Renal pelvis (tissue), 4 donors: Measurements from ENCODE around the gene NEB. TPM values are rescaled to one million over a fixed set of nuclear protein-coding genes. Genes with fewer than 3 reads are reported as not detected.
"Not testable (repeated sequence)": the region's sequence is repeated elsewhere in the genome, so short reads cannot be mapped to it uniquely, and the experiment has no call there.

Source experiments
- DNase-seq: peaks from one replicate; pipeline ENCODE4 v3.0.0-alpha.2; 2013
- polyA plus RNA-seq, 3 donors: library from polyadenylated mRNA; unstranded; fragments of 120-200 nt; gene quantifications; one replicate each; pipeline ENCODE4 v1.2.1, GENCODE V29; 2013; ENCODE audit not compliant: insufficient read length in 3 of 3

NEB gene
- polyA plus RNA-seq, 3 donors = 13.2 to 23.5 (median 17.2) TPM

DNA sequence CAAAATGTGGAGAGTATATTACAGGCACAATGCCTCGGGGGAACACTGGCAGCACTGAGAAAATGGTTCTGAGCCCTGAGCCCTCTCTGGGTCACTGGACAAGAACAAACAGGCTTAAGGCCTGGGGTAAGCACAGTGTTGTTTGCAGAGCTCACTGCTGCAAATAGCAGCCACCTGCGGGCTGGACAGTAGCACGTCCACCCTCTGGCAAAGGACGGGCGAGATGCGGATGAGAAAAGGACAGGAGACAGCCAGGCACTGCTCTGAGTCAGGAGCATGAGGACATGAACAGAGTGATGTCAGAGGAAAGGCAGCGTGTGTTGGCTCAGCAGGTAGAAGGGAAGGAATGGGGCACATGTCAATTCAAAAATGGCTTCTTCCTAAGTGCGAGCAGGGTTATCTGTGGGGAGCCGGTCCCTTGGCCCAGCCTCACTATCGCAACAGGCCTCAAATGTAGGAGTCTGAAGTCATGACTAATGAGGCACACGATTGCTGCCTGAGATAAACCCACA, 25.9 kb upstream of the NEB start:
- DNase-seq = no peak

DNA sequence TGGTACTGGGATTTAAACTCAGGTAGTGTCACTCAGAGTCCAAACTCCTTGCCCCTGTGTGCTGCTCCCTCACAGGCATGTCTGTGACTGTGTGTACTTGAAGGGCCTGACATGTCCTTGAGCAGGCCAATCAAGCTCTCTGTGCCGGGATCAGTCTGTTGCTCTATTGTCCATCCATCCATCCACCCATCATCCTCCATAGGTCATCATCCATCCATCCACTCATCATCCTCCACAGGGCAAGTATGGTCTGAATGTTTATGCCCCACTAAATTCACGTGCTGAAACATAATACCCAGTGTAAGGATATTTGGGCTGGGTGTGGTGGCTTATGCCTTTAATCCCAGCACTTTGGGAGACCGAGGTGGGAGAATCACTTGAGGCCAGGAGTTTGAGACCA, 24.5 kb upstream of the NEB start:
- no peak for DNase-seq

DNA sequence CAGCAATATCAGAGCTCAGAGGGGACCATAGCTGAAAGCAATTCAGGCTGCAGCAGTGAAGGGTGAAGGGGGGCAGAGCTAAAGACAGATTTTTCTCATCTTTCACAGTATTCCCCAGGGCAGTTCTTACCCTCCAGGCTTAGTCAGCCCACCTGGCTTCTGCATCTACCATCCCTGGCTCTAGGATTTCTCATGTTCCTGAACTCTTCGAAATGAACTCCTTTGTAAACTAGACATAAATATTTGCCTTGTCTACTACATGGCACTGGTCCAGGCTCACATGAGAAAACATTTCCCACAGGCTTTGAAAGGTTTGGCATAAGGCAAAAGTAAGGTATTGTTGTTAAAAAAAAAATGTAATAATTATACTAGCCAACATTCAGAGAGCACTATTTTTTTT, 23.6 kb upstream of the NEB start:
- DNase-seq = no peak

DNA sequence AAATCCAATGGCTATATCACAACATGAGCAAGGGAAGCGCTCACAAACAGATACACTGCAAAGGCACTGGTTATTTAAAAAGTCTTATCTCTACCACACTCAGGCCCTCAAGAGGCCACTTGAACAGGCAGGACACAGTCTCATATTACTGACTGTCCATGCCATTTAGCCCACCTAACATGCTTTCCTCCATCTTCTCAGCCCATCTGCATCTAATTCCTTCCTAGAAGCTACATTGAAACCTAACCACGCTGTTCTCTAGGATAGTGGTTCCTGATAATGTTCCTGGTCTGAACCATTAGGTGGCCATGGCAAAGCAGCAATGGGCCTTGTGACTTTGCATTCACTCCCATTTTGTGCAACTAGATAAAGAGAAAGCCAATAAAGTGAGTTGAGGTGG, 22.5 kb upstream of the NEB start:
- DNase-seq = no peak

DNA sequence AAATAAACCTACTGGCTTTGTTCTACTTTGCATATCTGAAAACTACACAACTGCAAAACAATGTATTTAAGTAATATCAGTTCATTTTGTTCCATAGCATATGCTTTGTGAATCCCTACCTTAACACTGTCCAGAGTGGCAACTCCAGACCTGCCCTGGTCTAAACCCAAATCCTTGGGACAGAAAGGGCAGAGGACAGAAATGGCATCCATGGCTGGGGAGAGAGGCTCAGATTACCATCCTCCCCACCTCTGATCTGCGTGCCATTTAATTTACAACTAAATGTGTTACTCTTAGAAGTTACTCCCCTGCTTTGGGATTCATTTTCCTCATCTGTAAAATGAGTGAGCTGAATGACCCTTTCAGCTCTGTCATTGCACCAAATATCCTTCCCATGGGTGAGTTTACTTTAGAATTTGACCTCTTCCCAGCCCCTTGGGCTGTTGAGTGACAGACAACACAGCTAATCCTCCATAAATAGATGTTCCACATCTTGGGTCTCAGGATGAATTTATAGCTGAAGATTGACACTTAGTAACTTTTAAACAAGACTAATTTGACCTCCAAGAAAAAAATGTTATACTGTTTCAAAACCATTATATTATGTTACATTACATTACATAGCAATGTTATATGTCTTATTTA, 20.1 kb upstream of the NEB start:
- DNase-seq = no peak

DNA sequence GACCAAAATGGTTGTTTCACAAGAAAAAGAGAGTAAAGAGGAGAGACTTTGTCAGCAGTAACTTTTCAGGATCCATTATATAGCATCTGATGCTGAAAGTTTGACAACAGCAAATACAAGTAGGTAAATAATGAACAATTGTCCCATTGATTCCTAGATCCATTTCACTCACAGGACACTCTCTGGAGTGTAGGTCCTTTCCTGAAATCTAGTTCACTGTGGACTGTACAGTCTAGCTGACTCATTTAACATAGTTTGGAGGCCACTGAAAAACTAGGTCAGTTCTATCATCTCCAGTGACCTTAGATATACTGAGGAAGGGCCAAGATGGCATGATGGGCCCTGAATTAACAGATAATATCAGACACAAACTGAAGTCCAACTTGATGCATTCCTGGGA, 19.3 kb upstream of the NEB start:
- no peak for DNase-seq

DNA sequence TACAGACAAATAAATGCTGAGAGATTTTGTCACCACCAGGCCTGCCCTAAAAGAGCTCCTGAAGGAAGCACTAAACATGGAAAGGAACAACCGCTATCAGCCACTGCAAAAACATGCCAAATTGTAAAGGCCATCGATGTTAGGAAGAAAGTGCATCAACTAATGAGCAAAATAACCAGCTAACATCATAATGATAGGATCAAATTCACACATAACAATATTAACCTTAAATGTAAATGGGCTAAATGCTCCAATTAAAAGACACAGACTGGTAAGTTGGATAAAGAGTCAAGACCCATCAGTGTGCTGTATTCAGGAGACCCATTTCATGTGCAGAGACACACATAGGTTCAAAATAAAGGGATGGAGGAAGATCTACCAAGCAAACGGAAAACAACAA, 11.0 kb upstream of the NEB start:
- not testable (repeated sequence) for DNase-seq

DNA sequence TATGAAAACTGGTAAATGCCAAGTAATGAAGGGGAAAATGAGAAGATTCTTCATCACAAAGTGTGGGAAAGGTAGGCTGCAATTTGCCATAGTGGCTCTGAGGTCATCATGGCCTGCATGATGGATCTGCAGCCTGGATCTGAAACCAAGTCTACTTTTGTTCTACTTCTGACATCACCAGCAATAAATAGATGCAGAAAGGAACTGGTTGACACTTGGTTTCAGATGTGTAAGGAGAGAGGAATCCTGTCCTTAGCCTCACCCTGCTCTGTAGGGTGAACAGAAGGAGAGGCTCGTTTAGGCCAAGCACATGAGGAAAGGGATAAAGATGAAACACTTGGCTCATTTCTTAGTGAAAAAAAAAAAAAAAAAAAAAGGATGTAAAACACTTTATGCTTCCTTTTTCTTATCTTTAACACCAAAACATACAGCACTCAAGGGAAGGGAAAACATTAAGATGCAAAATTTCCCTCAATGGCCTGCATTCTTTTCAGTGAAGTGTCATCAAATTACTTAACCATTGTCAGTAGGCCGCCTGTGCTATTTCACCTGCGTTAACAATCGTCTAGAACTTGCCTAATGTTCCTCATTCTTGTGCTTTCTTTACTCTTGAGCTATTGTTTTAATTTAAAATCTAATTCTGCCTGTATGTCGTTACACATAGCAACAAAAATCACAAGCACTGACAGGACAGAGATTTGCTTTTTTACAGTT, 3.9 kb downstream of the NEB start:
- DNase-seq = no peak

DNA sequence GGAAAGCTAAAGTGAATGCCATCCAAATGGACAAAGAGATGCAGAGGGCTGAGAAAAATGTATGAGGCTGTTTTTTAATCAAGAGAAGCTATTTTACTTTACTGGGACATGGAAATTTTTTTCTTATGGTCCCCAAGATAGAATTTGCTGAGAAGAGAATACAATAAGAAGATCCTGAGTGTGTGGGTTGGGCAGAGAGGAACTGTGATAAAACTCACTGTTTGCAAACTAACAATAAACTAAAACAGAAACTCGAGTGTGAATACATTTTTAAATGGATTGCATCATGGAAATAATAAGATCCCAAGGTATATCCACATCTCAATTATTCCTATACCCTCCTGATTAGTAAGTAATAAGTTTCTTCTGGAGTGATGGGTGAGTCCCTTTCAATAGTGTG, 4.4 kb downstream of the NEB start:
- DNase-seq = no peak

DNA sequence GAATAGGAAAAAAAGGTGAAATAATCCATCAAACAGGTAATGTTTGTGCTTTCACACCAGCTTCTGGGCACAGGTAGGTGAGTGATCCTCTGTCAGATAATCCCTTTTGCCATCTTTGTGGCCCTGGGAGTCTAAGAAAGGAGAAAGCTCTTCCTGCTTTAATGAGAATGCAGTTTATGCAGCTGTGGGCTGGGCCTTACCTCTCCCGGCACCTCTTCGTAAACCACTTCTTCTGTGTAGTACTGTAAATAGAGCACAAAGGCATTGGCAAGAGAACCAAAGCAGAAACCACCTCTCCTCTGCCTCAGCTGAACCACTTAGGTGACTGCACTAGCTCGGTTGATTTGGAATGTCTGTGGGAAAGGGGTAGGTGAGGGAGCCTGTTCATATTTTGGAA, 4.9 kb downstream of the NEB start:
- DNase-seq = no peak

DNA sequence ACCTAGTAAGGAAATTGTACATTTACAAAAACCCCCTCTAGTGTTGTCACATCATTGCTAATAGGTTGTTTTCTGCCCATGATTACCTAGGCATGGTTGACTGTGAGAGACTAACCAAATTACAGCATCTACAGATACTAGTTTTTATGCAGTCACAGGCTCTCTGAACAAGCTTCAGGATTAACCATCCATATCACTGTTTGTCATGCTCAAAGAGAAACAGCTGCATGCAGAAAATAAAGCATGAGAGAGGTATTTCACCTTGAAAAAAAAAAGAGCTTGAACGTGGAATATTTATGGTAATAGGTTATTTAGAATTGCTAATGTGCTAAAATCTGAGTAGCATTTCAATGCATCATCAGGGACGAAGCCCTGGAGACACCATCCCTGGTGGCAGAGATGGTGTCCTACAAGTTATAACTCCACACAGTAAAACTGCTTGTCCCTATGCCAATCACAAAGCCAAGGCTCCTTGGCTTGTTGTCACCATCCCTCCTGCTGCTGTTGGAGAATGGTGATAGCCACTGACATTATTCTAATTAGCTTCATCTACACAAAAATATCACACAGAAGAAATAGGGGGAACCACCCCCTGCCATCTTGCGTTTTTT, 5.4 kb downstream of the NEB start:
- no peak for DNase-seq

DNA sequence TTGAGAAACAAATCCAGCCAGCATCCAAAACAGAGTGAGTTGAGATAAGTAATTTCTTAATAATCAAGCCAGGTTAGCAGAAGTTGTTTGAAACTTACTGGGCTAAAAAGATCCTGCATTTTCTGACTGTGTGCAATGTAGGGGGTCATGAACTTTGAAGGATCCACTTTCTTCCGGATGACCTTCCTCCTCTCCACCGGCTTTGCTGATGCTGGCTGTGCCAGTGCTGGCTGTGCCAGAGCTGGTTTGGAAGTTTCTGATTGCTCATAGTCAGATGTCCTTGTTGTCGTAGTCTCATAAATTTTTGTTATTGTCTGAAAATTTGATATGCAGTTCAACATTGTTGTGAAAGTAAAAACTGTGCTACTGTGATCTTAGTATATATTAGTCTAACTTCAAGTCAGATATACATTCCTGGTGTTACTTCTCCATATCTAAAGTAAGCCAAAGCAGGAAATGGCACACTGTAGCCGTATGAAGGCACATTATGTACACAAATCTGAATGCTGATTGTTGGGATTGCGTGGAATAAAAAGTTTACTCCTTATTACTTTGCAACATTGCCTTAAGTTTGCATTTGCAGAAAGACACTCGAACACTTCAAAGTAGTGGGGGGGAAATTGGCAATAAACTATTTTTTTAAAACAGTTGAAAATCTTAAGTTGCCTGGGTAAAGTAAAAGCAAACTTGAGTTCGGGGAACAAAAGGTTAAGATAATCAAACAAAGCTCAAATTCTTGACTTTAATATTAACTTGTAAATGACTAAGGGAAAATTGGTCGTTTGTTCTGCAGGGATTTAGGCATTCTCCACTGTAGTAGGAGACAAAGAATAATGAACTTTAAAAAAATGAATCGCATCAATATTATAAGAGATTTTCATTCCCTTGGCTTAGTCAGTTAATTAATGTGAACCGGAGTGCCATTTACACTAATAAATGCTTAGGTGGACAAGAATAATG, 6.4 kb downstream of the NEB start:
- no peak for DNase-seq

DNA sequence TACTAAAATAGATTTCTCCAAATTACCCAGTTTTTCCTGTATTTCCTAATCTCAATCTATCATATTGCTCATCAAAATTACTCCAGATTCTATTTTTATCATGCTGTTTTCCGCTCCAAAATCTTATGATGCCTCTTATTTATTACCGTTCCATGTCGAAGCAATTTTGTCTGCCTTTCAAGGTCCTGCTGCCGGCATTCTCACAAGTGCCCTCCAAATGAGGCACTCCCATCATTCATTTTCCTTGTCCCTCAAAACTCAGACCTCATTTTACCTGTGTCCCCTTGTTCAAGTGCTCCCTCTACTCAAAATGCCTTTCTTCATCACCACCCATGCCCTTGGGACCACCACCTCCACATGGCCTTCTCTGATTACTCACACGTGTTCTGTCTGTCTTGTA, 13.1 kb downstream of the NEB start:
- DNase-seq = no peak

DNA sequence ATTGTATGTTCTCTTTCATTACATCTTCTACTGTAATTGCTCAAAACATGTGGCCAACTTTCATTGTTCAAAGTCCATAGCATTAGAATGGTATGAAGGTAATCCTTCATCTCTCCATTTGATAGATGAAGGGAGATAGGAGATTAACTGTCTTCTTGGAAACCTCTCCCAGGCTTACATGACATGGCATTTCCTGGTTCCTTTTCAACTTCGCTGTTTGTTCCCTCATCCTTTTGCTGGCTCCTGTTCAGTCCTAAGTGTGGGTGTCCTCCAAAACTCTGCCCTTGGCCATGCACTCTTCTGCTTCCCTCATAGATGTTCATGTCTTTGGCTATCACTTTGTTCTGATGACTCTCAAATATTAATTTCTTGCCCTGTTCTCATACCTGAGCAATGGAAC, 13.8 kb downstream of the NEB start:
- no peak for DNase-seq

DNA sequence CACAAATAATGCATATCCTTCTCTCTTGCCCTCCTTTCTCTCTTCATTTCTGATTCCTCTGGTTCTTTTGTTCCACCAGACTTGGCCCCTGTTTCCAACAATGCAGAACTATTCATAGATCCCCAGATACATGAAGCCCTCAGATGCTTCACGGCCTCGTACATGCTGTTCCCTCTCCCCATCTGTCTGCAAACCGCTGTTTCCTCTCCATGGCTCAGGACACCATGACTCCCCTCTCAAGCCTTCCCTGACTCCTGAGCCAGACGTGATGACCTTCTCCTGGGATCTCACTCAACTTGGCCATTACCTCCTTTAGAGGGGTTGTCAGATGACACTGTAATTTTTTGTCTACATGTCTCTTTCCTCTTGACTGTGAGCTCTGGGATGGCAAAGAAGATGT, 15.5 kb downstream of the NEB start:
- no peak for DNase-seq

DNA sequence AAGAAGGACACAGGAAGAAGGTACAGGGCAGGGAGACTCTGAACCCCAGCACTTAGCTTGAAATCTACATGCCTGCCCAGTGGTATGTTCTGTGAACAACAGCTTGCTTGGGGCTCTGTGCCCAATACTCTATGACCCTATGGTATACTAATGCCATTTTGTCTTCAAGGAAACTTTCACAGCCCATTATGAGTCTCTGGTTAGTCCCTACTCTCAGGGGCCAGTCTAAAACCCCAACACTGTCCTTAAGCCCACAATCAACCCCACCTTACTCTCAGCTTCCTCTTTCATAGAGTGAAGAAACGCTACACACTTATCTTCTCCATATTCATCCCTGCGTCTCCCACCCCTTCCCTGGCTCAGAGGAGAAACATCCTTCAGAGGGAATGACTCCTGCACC, 16.0 kb downstream of the NEB start:
- DNase-seq = no peak

DNA sequence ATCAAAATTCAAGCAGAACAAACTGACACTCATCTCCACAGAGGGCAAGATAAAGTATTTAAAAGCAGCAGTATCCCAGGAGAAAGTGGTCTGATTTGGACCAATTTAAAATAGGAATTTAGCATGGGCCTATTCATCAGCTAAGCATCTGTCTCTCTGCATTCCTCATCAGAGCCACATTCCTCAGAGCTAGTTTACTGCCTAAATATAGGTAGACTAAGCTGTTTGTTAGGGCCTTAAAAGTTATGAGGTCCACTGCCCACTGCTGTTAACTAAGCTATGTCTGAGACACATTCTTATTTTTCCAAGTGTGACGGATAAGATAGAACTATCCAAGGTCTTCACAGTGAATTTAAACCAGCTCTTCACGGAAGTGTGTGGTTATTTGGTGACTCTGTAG, 17.6 kb downstream of the NEB start:
- DNase-seq = no peak

DNA sequence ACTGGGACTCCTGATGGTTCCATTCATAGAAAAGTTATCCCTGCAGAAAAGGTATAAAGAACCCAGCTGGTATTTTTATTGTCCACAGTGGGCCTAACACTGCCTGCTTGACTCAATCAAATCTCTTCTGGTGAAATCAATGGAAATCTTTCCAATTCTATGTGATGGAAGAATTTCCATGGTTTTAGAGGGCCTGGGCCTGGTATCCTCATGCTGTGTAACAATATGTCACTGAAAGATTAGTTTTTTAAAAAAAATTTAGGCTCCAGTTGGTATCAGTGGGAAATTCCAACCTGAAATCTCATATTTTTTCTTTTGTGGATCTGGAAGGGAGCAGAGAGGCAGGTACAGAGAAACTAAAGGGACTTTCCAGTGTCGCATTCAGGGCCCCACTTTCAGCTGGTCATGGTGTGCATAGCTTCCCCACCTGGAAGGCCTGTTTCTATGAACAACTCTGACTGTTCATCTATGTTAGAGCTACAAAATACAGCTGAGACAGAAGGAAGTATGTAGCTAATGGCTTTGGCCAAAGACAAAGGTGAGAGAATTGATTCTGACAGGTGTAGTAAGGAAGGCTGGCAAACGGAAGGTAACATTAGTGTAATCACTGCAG, 20.9 kb downstream of the NEB start:
- DNase-seq = no peak

DNA sequence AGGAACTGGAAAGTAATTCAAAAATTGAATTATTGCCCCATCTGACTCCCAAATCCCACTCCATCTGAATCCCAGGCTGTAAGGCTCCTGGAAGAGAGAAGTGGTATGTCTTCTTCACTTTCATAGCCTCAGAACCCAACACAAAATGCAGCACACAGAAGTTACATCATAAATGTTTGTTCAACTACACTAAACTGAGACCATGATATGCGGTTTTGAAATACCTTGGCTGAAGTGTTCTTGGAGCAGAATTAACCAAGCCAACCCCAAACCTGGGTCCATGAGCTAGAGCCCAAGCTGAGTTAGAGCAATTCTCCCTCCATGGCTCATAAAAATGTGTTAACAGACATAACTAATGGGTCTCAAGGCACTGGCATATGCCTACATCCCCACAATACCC, 23.3 kb downstream of the NEB start:
- no peak for DNase-seq

DNA sequence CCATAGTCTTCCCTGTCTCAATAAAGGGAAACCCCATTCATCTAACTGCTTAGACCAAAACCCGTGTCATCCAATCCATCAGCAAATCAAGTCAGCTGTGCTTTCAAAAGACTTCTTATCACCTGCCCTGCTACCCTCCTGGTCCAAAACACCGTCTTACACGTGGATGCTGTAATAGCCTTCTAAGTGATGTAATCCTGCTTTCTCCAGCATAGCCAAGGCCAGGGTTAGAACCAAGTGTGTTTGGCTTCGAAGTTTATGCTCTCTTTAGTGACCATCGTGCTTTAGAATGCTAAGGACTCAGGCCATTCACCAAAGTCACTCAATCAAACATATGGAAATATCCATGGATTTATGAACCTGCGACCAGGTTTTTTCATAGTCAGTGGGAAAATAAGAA, 25.5 kb downstream of the NEB start:
- no peak for DNase-seq

DNA sequence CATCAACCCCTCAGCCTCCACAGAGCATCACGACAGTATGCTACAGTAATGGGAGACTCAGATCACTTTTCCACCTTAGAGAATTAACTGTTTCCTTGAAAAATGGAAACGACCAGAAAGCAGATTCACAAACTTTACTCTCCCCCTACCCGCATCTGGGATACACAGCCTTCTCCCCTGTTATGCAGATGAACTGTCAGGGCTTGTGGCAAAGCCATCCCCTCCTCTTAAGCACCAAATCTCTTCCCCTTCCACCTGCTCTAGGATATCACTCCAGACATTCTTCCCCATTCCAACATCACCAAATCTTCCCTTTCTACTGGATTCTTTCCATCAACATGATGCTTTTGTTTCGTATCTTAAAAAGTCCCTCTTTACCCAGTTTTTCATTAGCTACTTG, 26.4 kb downstream of the NEB start:
- DNase-seq = no peak

DNA sequence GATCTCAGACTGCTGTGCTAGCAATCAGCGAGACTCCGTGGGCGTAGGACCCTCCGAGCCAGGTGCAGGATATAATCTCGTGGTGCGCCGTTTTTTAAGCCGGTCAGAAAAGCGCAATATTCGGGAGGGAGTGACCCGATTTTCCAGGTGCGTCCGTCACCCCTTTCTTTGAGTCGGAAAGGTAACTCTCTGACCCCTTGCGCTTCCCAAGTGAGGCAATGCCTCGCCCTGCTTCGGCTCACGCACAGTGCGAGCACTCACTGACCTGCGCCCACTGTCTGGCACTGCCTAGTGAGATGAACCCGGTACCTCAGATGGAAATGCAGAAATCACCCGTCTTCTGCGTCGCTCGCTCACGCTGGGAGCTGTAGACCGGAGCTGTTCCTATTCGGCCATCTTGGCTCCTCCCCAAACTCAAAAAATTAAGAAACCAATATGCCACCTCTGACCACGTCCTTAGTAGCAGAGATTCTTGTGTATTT, 29.8 kb downstream of the NEB start:
- not testable (repeated sequence) for DNase-seq
